MCF 10A (cell line): ENCODE measurements around the gene CADM4. TPM values are rescaled to one million over a fixed set of nuclear protein-coding genes. Genes with fewer than 3 reads are reported as not detected.
A peak's percentile ranks its signal among the peaks of the same experiment; 100 is the strongest.
"Not testable (repeated sequence)": the region's sequence is repeated elsewhere in the genome, so short reads cannot be mapped to it uniquely, and the experiment has no call there.

Experiments
- BruUV-seq: library from RNA; stranded (reverse); fragments of 400-500 nt; replicated peaks from 2 replicates; lab custom pipeline; 2021; lab: Mats Ljungman, UMichigan
- CTCF ChIA-PET: fragments of 300-600 bp; sonication (Branson Sonifier 250); formaldehyde crosslinking; extraction: SDS; loops from one replicate; lab custom pipeline; 2021; ENCODE audit warnings: antibody characterized with exemption, inconsistent platforms; lab: Yijun Ruan, JAX
- POLR2A ChIA-PET: fragments of 300-600, 350-650 bp; sonication (Branson Sonifier 250); formaldehyde crosslinking; extraction: SDS; loops from one replicate; lab custom pipeline; 2020; ENCODE audit warnings: antibody characterized with exemption, inconsistent platforms; lab: Yijun Ruan, JAX
- DNase-seq: peaks from one replicate; pipeline ENCODE4 v3.0.0-alpha.2; 2018; ENCODE audit not compliant: unreplicated experiment
- H3K27ac Mint-ChIP-seq: one replicate; pipeline ENCODE4 v1.8.0; 2022; ENCODE audit warnings: mild to moderate bottlenecking, low read depth, mixed read lengths; ENCODE audit not compliant: unreplicated experiment
- H3K27me3 Mint-ChIP-seq: one replicate; pipeline ENCODE4 v1.8.0; 2022; ENCODE audit warnings: mixed read lengths; ENCODE audit not compliant: insufficient read depth, unreplicated experiment
- H3K36me3 Mint-ChIP-seq: one replicate; pipeline ENCODE4 v1.8.0; 2022; ENCODE audit warnings: mild to moderate bottlenecking, moderate library complexity, mixed read lengths; ENCODE audit not compliant: insufficient read depth, unreplicated experiment
- H3K4me1 Mint-ChIP-seq: one replicate; pipeline ENCODE4 v1.8.0; 2022; ENCODE audit warnings: mixed read lengths; ENCODE audit not compliant: insufficient read depth, unreplicated experiment
- H3K4me3 Mint-ChIP-seq: one replicate; pipeline ENCODE4 v1.8.0; 2022; ENCODE audit warnings: mild to moderate bottlenecking, moderate library complexity, mixed read lengths; ENCODE audit not compliant: unreplicated experiment
- H3K9me3 Mint-ChIP-seq: one replicate; pipeline ENCODE4 v1.8.0; 2022; ENCODE audit warnings: mixed read lengths; ENCODE audit not compliant: unreplicated experiment
- CTCF ChIP-seq: fragments of 200-600 bp; IDR thresholded peaks from one replicate; pipeline ENCODE4 v1.8.0; 2022; ENCODE audit warnings: antibody characterized with exemption, mild to moderate bottlenecking; ENCODE audit not compliant: unreplicated experiment
- intact Hi-C: fragments of 100-400 bp; cut with micrococcal nuclease; formaldehyde crosslinking; loops from 2 replicates; pipeline ENCODE4 v1.14.1; 2022
- total RNA-seq: library from RNA; stranded (reverse); gene quantifications from 2 replicates; pipeline ENCODE4 v1.2.3, GENCODE V29; 2022

The CADM4 gene
- total RNA-seq, 1 experiment from 2014 or later: 3.2 TPM

- Mint-ChIP-seq H3K36me3 (peaks cover 7% of the 10 kb centered on the region), H3K9me3 (no peaks in the 10 kb centered on the region), H3K27me3 (no peaks in the 10 kb centered on the region), H3K4me3 (no peak overlapping the region), H3K27ac (peak overlapping the region; percentile 80), H3K4me1 (peaks cover 9% of the 10 kb centered on the region)
- no peak for DNase-seq
- TSS peak; percentile 39 for BruUV-seq
- CTCF ChIA-PET: interaction anchor here (0.5 to 0.7 kb wide), 3 partner anchors 13 to 998 kb away, joined by 3 read pairs; no protein-coding TSS in a partner anchor
- intact Hi-C loops: no loop called here
- POLR2A ChIA-PET: interaction anchor here (0.6 to 5.1 kb wide), 5 partner anchors 10 to 74 kb away, joined by 3 to 45 read pairs (median 3); partner anchors contain the start of genes IRGQ, ZNF575 and ZNF576
- no peak for TF ChIP-seq CTCF
Observed at GRCh38 chr19:43607238-43608205, 32.1 kb downstream of the CADM4 start.

- intact Hi-C loops: no loop called here
- no peak overlapping the region for H3K4me3 Mint-ChIP-seq
- H3K4me1 Mint-ChIP-seq: peaks cover 9% of the 10 kb centered on the region
- TF ChIP-seq CTCF: no peak
- DNase-seq: no peak
- no peaks in the 10 kb centered on the region for H3K27me3 Mint-ChIP-seq
- peak overlapping the region; percentile 80 for H3K27ac Mint-ChIP-seq
- peaks cover 13% of the 10 kb centered on the region for H3K36me3 Mint-ChIP-seq
- CTCF ChIA-PET: interaction anchor here (0.5 to 0.8 kb wide), 2 partner anchors 9 to 160 kb away, joined by 3 read pairs; no protein-coding TSS in a partner anchor
- no peaks in the 10 kb centered on the region for H3K9me3 Mint-ChIP-seq
- BruUV-seq: no TSS peak
- POLR2A ChIA-PET: interaction anchor here (0.6 to 5.1 kb wide), 6 partner anchors 10 to 74 kb away, joined by 3 to 45 read pairs (median 3); partner anchors contain the start of genes IRGQ, ZNF575 and ZNF576
Observed at GRCh38 chr19:43606569-43607229, 33.0 kb downstream of the CADM4 start.

GRCh38 chr19:43605875-43606568 is 33.6 kb downstream of the CADM4 start:
- DNase-seq: no peak
- Mint-ChIP-seq H3K36me3 (peaks cover 13% of the 10 kb centered on the region), H3K4me1 (peaks cover 9% of the 10 kb centered on the region), H3K27ac (peak overlapping the region; percentile 80), H3K4me3 (no peak overlapping the region), H3K9me3 (no peaks in the 10 kb centered on the region), H3K27me3 (no peaks in the 10 kb centered on the region)
- intact Hi-C loops: no loop called here
- CTCF ChIA-PET: interaction anchor here (0.5 to 1.5 kb wide), 3 partner anchors 8 to 157 kb away, joined by 3 read pairs; no protein-coding TSS in a partner anchor
- TF ChIP-seq CTCF: no peak
- no TSS peak for BruUV-seq
- POLR2A ChIA-PET: interaction anchor here (0.6 to 5.1 kb wide), 4 partner anchors 10 to 62 kb away, joined by 3 to 45 read pairs (median 3); partner anchors contain the start of genes IRGQ and ZNF576

- Mint-ChIP-seq H3K36me3 (peaks cover 28% of the 10 kb centered on the region), H3K4me1 (peaks cover 13% of the 10 kb centered on the region)
- CTCF ChIA-PET: interaction anchor here (1.2 to 1.6 kb wide), 3 partner anchors 27 to 69 kb away, joined by 5 to 6 read pairs (median 5); no protein-coding TSS in a partner anchor
- H3K4me3 Mint-ChIP-seq, intact Hi-C loops, H3K27me3 Mint-ChIP-seq, H3K9me3 Mint-ChIP-seq, H3K27ac Mint-ChIP-seq, DNase-seq, BruUV-seq, POLR2A ChIA-PET: not testable (repeated sequence)
Observed at GRCh38 chr19:43600326-43600725, 39.3 kb downstream of the CADM4 start.
